GM18873 (cell line): ENCODE measurements around the gene BAIAP2L2.
"Not testable (repeated sequence)": the region's sequence is repeated elsewhere in the genome, so short reads cannot be mapped to it uniquely, and the experiment has no call there.

ENCODE experiments used
- ATAC-seq: cut with Tn5 transposase; IDR thresholded peaks from one replicate; pipeline ENCODE4 v1.9.1; 2021; ENCODE audit warnings: mild to moderate bottlenecking, moderate library complexity, moderate number of reproducible peaks; ENCODE audit not compliant: unreplicated experiment, low FRiP score

BAIAP2L2 gene

GRCh38 chr22:38129021-38129420 is 18.5 kb upstream of the BAIAP2L2 start:
- ATAC-seq = no peak

- no peak for ATAC-seq
Observed at GRCh38 chr22:38127869-38128268, 17.4 kb upstream of the BAIAP2L2 start.

- ATAC-seq = no peak
Observed at GRCh38 chr22:38126928-38127668, 16.6 kb upstream of the BAIAP2L2 start.

GRCh38 chr22:38125751-38126201 is 15.3 kb upstream of the BAIAP2L2 start:
- ATAC-seq = no peak

- no peak for ATAC-seq
Observed at GRCh38 chr22:38125038-38125610, 14.6 kb upstream of the BAIAP2L2 start.

- ATAC-seq = no peak
Observed at GRCh38 chr22:38124236-38124974, 13.9 kb upstream of the BAIAP2L2 start.

DNA sequence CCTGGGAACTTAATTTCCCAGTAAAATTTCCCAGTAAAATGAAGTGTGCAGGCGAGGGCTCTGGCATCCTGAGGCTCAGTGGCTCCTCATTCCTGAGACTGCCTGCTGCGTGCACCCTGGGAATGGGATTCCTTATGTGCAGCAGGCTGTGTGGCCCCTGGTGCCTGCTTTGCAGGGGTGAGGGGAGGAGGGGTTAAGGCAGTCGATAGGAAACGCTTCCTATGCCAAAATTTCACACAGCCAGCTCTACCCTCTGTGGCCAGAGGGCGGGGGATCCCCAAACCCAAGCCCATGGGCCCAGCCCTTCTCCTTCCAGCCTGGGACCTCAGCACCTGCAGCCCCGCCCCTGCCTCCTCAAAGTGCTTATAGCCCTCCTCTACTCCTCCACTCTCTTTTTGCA is 12.1 kb upstream of the BAIAP2L2 start:
- no peak for ATAC-seq

- no peak for ATAC-seq
Observed at GRCh38 chr22:38120359-38121110, 10.1 kb upstream of the BAIAP2L2 start.

- not testable (repeated sequence) for ATAC-seq
Observed at GRCh38 chr22:38118747-38119146, 8.3 kb upstream of the BAIAP2L2 start.

DNA sequence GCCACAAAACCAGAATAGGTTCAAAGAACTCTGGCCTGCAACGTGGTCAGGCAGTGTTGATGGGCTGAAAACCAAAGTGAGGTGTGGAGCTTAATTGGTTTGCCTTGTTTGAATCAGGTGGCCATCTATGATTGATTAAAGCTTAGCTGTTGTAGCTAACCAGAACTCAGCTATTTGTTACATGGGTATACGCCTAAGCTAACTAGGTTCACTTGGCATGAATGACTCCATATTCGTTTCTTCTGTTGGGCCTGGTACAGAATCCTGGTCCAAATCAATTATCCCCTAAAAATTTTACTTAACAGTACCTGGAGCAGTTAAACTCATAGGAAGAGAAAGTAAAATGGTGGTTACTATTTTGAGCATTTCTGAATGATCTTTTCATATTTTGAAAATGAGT is 7.7 kb upstream of the BAIAP2L2 start:
- ATAC-seq = no peak

DNA sequence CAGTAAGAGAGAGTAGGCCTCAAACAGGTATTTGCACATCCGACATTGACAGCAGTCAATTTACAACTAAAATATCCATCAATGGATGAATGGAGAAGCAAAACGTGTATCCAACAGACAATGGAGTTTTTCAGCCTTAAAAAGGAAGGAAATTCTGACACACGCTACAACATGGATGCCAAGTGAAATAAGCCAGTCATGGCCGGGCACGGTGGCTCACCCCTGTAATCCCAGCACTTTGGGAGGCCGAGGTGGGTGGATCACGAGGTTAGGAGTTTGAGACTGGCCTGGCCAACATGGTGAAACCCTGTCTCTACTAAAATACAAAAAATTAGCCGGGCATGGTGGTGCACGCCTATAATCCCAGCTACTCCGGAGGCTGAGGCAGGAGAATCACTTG is 7.1 kb upstream of the BAIAP2L2 start:
- ATAC-seq = not testable (repeated sequence)

DNA sequence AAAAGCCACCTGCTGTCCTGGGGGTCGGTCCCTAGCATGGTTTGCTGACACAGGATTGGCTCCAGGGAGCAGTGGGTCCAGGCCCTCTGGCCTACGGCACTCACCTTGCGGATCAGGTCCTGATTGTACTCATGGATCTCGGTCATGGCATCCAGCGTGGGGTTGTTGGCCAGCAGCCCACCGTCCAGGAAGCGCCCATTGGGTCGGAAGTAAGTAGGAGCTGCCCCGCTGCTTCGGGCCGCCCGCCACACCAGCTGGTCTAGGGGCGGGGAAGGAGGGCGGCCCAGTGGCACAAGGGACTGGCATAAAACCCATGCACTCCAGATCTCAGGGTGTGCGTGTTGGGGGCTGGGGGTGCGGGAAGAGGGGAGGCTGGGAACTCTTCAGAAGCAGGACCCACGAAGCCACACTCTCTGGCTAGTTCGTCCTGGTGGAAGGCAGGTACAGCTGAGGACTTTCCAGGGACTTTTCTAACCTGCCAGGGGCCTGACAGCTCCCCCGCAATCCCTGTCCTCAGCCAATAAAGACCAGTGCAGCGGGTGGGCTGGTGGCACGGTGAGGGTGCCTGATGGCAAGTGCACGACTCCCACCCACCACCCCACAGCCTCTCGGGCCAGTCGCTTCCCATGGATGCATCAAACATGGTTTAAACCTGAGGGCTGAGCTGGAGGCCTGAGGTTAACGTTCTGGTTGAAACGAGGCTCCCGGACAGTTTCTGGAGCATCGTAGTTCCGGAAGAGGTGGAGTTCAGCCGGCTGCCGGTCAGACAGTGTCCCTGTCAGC is 5.1 kb upstream of the BAIAP2L2 start:
- ATAC-seq = no peak

DNA sequence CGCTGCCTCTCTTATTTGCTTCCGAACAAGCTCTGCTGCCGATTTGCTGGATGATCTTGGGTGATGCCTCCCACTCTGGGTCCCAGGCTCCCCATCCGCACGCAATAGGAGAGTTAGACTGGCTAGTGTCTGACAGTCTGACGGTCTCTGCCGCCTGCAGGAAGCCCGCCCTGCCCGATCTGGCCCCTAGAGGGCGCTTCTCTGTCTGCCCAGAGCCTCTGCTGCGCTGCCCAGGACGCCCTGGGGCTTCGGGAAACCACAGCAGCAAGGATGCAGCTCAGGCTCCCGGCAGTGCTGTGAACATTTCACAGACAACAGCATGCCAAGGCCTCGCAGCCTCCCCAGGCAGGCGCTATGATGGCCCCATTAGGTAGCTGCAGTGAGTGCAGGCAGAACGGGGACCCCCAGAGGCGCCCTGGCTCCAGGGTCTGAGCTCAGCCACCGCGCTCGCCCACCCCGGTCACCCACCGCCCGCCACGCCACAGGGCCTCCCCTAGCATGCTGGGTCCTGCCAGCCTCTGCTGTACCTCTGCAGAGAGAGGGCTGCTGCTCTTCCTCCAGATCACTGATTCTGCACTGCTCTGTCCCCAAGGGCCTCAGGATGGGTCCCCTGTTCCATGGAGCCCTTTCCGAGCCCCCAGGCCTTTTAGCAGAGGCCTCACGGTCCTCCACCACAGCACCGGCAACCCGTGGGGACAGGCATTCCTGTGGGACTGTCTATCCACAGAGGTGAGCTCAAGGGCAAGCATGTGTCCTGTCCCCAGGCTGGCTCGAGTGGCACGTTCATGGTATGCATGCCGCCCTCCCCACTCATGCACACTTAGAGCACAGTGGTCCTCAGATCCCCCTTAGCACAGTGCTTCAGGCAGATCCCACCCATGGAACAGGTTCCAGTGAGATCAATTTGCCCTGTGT is 4.3 kb upstream of the BAIAP2L2 start:
- no peak for ATAC-seq

DNA sequence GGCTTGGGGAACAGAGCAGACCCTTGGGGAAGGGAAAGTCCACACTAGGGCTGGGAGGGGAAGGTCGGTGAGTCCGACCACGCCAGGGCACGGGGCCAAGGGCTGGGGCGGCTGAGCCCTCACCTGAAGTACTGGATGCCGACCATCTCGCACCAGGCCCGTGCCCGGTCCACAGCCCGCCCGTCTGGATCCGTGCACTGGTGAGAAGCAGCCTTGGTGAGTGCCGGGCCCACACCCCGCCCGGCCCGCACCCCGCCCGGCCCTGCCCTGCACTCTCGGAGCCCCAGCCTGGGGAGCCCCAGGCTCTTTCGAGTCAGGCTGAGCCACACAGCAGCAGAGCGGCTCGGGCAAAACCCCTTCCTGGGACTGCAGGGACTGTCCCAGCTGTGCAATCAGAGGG is 1.9 kb upstream of the BAIAP2L2 start:
- ATAC-seq = no peak

DNA sequence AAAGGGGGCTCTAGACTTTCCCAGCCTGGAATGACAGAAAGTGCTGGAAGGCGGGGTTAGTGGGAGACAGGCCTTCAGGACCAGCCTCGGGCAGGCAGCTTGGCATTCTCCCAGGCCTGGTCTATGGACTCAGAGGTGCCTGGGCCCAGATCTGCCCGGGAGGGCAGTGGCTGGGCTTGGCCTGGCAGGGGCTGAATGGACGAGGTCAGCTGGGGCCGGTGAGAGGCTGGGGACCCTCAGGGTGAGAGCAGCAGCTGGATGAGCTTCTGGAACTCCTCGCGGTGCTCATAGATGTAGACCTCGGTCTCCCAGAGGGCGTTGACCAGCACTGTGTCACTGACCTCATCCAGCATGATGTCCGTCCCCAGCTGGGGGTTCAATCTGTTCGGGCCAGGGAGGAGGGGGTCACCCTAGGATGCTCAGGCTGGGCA is 1.5 kb upstream of the BAIAP2L2 start:
- no peak for ATAC-seq

DNA sequence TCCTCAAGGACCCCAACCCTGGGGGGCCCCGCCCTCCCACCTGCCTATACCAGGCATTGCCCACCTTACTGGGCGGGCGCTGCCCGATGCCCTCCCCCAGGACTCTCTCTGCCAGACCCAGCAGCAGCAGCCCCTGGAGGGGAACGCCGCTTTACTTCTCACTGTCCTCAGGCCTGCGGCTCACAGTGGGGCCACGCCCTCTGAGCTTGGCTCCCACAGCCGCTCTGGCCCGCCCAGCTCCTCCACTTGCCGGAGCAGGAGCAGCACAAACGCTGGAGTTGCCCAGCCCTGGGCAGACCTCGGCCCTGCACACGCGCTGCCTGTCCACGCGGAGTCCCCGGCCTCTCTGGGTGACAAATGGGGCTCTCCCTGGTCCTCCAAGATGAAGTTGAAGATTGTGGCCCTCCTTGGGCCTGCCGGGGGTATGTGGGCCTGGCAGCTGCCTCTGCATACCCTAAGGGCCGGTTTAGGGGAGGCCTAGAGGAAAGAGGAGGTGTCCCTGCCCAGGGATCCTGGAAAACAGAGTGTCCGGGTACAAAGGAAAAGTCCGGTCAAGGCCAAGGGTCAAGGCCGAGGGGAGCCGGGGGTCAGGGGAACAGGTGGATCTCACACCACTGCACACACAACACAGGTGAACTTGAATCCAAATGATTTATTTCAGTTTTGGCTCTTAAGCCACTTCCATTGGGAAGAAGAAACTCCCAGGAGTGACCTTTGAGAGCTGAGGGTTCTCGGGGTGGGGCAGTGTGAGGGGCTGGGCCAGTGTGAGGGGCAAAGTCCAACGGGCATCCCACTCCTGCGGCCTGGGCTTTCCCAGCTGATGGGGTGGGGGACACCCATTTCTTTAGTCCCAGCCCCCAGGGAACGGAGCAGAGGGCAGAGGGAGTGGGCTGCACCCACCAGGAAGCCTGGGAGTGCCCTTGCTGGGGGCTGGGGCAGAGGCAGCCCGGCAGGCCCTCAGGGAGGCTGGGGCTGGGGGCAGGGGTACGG is 674 bp upstream of the BAIAP2L2 start:
- no peak for ATAC-seq

GRCh38 chr22:38109371-38110001 is 998 bp downstream of the BAIAP2L2 start:
- ATAC-seq = no peak
